Gastrocnemius medialis (tissue), 4 donors: ENCODE measurements around the gene C20orf204. TPM values are rescaled to one million over a fixed set of nuclear protein-coding genes. Genes with fewer than 3 reads are reported as not detected.

Source experiments
- ATAC-seq, 2 donors: fragments of 150-250 bp; one replicate each; pipeline ENCODE4 v1.9.1; 2016
- DNase-seq, 2 donors: peaks; one replicate each; pipeline ENCODE4 v3.0.0-alpha.2; 2019
- H3K27ac ChIP-seq, 4 donors: fragments of 200-600 bp; sonication (generic); 1 replicate in 1 of 4; 2 replicates in 3 of 4; pipeline ENCODE4 v1.5.1; 2016 to 2018; ENCODE audit warnings: mild to moderate bottlenecking in 2 of 4, moderate library complexity in 1 of 4
- H3K27me3 ChIP-seq, 3 donors: fragments of 200-600 bp; sonication (generic) in 2 of 3; 1 replicate in 1 of 3; 2 replicates in 2 of 3; pipeline versions ENCODE4 v1.5.1 to v1.6.0; 2016 to 2019; ENCODE audit warnings: mild to moderate bottlenecking in 1 of 3, moderate library complexity in 1 of 3
- H3K36me3 ChIP-seq, 2 donors: fragments of 200-600 bp; sonication (generic) in 1 of 2; one replicate each; pipeline ENCODE4 v1.5.1; 2017 to 2018
- H3K4me1 ChIP-seq, 2 donors: fragments of 200-600 bp; sonication (generic) in 1 of 2; one replicate each; pipeline ENCODE4 v1.5.1; 2016 to 2017; ENCODE audit warnings: mild to moderate bottlenecking in 2 of 2
- H3K4me3 ChIP-seq, 4 donors: fragments of 200-600 bp; sonication (generic) in 3 of 4; 1 replicate in 1 of 4; 2 replicates in 3 of 4; pipeline ENCODE4 v1.5.1; 2016 to 2019; ENCODE audit warnings: mild to moderate bottlenecking in 2 of 4
- H3K9me3 ChIP-seq, 3 donors: fragments of 200-600 bp; sonication (generic) in 2 of 3; 1 replicate in 1 of 3; 2 replicates in 2 of 3; pipeline ENCODE4 v1.5.1; 2016 to 2019
- CTCF ChIP-seq, 5 experiments: fragments of 450-650 bp in 3 of 5; fragments of 200-600 bp in 2 of 5; sonication (generic) in 2 of 5; IDR thresholded peaks in 4 of 5; conservative IDR thresholded peaks in 1 of 5; 1 replicate in 4 of 5; 2 replicates in 1 of 5; pipeline ENCODE4 v1.5.1; 2016 to 2019; ENCODE audit warnings: antibody characterized with exemption in 5 of 5, mild to moderate bottlenecking in 3 of 5, moderate library complexity in 3 of 5
- POLR2A ChIP-seq, 2 donors: fragments of 450-650 bp; IDR thresholded peaks; one replicate each; pipeline ENCODE4 v1.6.1; 2017; ENCODE audit warnings: antibody characterized with exemption in 2 of 2, mild to moderate bottlenecking in 2 of 2, moderate library complexity in 2 of 2
- in situ Hi-C, 4 donors: fragments of 200-750 bp; cut with MboI; loops; one replicate each; pipeline versions ENCODE4 v1.15.0 to v1.8.0; 2017; ENCODE audit warnings: low sequenced_read_pairs in 4 of 4
- intact Hi-C: fragments of 100-400 bp; cut with DNase I; formaldehyde crosslinking; loops from one replicate; pipeline ENCODE4 v1.15.1; 2023; ENCODE audit warnings: low total_unique reads
- total RNA-seq, 4 donors: library from RNA; depleted of rRNA; stranded (reverse); fragments of >200 nt; gene quantifications; one replicate each; pipeline versions ENCODE4 v1.1.0 to v1.2.3, GENCODE V29; 2016

Gene C20orf204
- total RNA-seq, 4 donors from 2014 or later, result 0.16 to 0.66 (median 0.33) TPM; not detected in 1

- Histone ChIP-seq H3K9me3 (no peaks in the 10 kb centered on the region), H3K27me3 (peaks cover 42 to 57% (median 55%) of the 10 kb centered on the region in 3 donors), H3K4me1 (peaks cover 3 to 21% of the 10 kb centered on the region in 2 donors), H3K36me3 (peaks cover 0 to 7% of the 10 kb centered on the region in 2 donors), H3K27ac (peak overlapping the region in 3 of 4 donors; percentile 56 to 65 (median 63)), H3K4me3 (peak overlapping the region; percentile 50 to 55 (median 52))
- DNase-seq, result peak in 1 of 2 donors; percentile 41
- TF ChIP-seq CTCF (IDR thresholded peaks at IDR 0.05 in 4 of 5, conservative IDR thresholded peaks at IDR 0.05 in 1 of 5), result peak; percentile 26 to 82 (median 75)
- no peak for TF ChIP-seq POLR2A (IDR thresholded peaks at IDR 0.05)
- in situ Hi-C loops (no loop called here), intact Hi-C loops (loop anchor here (1.0 kb wide), 1 partner anchor 82 kb away; no protein-coding TSS in a partner anchor)
- ATAC-seq, result peak; percentile 58 to 72
These were observed 2.7 kb downstream of the C20orf204 start for GRCh38 chr20:64038565-64039292.

- TF ChIP-seq POLR2A (IDR thresholded peaks at IDR 0.05), result no peak
- TF ChIP-seq CTCF (IDR thresholded peaks at IDR 0.05 in 4 of 5, conservative IDR thresholded peaks at IDR 0.05 in 1 of 5), result no peak
- intact Hi-C loops, result loop anchor here (1.0 kb wide), 1 partner anchor 81 kb away; no protein-coding TSS in a partner anchor
- ATAC-seq, result peak; percentile 42
- Histone ChIP-seq H3K36me3 (peaks cover 0 to 7% of the 10 kb centered on the region in 2 donors), H3K27ac (peak overlapping the region in 3 of 4 donors; percentile 3 to 64 (median 17)), H3K27me3 (peaks cover 42 to 59% (median 55%) of the 10 kb centered on the region in 3 donors), H3K4me1 (peaks cover 3 to 21% of the 10 kb centered on the region in 2 donors), H3K9me3 (no peaks in the 10 kb centered on the region), H3K4me3 (peak overlapping the region; percentile 50 to 55 (median 52))
- DNase-seq, result no peak
- in situ Hi-C loops, result no loop called here
These were observed 3.5 kb downstream of the C20orf204 start for GRCh38 chr20:64039293-64040160.

GRCh38 chr20:64040231-64041039 lies 4.5 kb downstream of the C20orf204 start:
- TF ChIP-seq POLR2A (IDR thresholded peaks at IDR 0.05), result no peak
- TF ChIP-seq CTCF (IDR thresholded peaks at IDR 0.05 in 4 of 5, conservative IDR thresholded peaks at IDR 0.05 in 1 of 5), result no peak
- no peak overlapping the region for H3K4me3 ChIP-seq
- peaks cover 50 to 68% (median 57%) of the 10 kb centered on the region in 3 donors for H3K27me3 ChIP-seq
- in situ Hi-C loops (no loop called here), intact Hi-C loops (no loop called here)
- H3K27ac ChIP-seq, result peak overlapping the region in 3 of 4 donors; percentile 54 to 76 (median 71)
- peaks cover 3 to 21% of the 10 kb centered on the region in 2 donors for H3K4me1 ChIP-seq
- ATAC-seq, result no peak
- no peaks in the 10 kb centered on the region for H3K9me3 ChIP-seq
- DNase-seq, result no peak
- no peaks in the 10 kb centered on the region for H3K36me3 ChIP-seq
